ENCODE results near the gene USHBP1.
A peak's percentile ranks its signal among the peaks of the same experiment; 100 is the strongest.

USHBP1 gene

DNA sequence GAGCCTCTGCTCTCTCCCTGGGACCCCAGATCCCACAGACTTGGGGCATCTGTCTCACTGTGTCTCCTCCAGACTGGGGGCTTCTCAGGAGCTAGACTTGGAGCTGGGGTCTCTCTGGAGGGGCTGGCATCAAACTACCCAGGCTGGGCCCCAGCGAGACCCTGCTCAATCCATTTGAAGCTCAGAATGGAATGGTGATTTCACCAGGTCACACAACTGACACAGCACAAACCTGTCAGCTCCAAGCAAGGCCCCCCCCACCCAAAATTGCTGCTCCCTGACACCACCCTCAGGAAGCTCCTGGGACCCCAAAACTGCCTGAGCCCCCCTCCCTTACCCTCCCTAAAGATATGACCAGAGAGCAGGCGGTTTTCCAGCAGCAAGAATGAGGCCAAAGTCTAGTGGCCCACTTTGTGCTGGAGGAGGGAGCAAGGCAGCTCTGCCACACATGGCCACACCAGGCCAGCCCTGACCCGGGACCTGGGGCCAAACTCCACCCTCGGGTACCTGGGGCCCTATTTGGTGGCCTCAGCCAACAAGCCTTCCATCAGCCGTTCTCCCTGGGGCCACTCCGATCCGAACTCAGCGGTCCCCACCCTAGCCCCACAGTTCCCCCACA lies 21.2 kb downstream of the USHBP1 start:
- no peaks in the 10 kb centered on the region for H3K9me3 ChIP-seq
- no peak for DNase-seq
- H3K4me1 ChIP-seq, result peaks cover 11% of the 10 kb centered on the region
- H3K4me3 ChIP-seq (ENCODE audit: low read depth, low read length), result peak overlapping the region; percentile 90
- TF ChIP-seq, protein P1, sequence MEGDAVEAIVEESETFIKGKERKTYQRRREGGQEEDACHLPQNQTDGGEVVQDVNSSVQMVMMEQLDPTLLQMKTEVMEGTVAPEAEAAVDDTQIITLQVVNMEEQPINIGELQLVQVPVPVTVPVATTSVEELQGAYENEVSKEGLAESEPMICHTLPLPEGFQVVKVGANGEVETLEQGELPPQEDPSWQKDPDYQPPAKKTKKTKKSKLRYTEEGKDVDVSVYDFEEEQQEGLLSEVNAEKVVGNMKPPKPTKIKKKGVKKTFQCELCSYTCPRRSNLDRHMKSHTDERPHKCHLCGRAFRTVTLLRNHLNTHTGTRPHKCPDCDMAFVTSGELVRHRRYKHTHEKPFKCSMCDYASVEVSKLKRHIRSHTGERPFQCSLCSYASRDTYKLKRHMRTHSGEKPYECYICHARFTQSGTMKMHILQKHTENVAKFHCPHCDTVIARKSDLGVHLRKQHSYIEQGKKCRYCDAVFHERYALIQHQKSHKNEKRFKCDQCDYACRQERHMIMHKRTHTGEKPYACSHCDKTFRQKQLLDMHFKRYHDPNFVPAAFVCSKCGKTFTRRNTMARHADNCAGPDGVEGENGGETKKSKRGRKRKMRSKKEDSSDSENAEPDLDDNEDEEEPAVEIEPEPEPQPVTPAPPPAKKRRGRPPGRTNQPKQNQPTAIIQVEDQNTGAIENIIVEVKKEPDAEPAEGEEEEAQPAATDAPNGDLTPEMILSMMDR (IDR thresholded peaks at IDR 0.05; ENCODE audit: low read depth, low read length), result no peak
- peaks cover 19% of the 10 kb centered on the region for H3K36me3 ChIP-seq
- no peaks in the 10 kb centered on the region for H3K27me3 ChIP-seq

DNA sequence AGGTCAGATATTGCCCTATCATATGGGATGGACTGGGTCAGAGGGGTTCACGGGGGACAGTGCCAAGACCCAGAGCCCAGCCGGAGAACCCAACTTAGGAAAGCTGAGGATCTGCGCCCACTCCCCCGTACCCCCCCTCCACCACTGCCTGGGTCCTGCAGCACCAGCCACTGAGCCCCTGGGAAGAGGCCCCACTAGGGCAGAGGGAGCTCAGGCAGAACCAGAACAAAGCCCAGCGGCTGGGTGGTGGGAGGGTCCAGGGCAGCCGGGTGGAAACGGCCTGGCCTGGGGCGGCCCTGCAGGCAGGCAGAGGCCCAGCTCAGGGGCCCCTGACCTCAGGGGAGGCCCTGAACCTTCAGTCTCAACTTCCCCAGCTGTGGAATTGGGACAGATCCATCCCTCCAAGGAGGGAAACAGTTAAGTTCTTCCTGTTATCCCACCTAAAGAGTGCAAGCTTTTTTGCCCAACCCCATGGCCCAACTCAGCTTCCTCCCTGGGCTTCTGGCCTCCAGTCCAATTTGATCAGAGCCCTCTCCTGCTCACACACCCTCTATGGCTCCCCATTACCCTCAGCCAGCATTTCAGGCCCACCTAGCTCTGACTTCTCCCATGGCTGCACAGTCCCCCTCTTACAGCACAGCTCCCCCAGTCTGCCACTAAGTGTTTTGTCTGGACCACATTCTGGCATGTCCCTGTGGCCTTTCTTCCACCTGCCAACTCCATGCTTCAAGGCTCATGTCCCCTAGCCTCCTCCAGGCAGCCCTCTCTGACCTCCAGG lies 21.9 kb downstream of the USHBP1 start:
- H3K4me3 ChIP-seq (ENCODE audit: low read depth, low read length), result peak overlapping the region; percentile 90; the same call in 1 of the 2 replicates
- peaks cover 11% of the 10 kb centered on the region for H3K4me1 ChIP-seq

DNA sequence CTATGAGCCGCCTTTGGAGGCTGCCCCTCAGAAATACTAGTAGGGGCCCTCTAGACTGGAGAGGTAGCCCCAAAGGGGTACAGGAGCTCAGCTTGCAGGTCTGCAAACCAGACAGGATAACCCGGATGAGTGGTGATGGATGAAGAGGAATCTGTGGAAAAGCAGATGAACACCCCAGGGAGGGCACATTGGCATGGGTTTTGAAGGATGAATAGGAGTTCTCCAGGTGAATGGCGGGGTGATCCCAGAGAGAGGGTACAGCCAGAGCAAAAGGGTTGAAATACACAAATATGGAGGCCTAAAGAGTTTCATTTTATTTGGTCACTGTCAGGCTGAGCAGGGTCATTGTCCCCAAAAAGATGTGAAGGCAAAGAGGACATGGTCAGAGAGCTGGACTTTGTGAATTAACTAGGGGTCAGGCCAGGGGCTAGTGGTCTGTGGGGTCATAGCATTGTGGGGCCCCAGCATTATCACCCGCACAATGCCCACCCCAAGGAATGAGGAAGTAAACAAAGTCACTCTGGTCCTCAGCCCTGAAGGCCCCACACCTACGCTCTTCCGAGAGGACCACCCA lies 23.6 kb downstream of the USHBP1 start:
- H3K9me3 ChIP-seq, result no peaks in the 10 kb centered on the region
- H3K4me3 ChIP-seq (ENCODE audit: low read depth, low read length), result no peak overlapping the region
- H3K36me3 ChIP-seq, result peaks cover 30% of the 10 kb centered on the region
- no peak for DNase-seq
- peaks cover 6% of the 10 kb centered on the region; the same call in 1 of the 2 replicates for H3K4me1 ChIP-seq
- TF ChIP-seq, protein P1 (IDR thresholded peaks at IDR 0.05; ENCODE audit: low read depth, low read length), result no peak
- no peaks in the 10 kb centered on the region for H3K27me3 ChIP-seq

More for the DNA sequence above, 21.9 kb downstream of the USHBP1 start:
- no peaks in the 10 kb centered on the region for H3K9me3 ChIP-seq
- no peaks in the 10 kb centered on the region for H3K27me3 ChIP-seq
- TF ChIP-seq, protein P1 (IDR thresholded peaks at IDR 0.05; ENCODE audit: low read depth, low read length), result peak; percentile 7; the same call in 1 of the 2 replicates
- H3K36me3 ChIP-seq, result peaks cover 26% of the 10 kb centered on the region
- DNase-seq, result no peak

DNA sequence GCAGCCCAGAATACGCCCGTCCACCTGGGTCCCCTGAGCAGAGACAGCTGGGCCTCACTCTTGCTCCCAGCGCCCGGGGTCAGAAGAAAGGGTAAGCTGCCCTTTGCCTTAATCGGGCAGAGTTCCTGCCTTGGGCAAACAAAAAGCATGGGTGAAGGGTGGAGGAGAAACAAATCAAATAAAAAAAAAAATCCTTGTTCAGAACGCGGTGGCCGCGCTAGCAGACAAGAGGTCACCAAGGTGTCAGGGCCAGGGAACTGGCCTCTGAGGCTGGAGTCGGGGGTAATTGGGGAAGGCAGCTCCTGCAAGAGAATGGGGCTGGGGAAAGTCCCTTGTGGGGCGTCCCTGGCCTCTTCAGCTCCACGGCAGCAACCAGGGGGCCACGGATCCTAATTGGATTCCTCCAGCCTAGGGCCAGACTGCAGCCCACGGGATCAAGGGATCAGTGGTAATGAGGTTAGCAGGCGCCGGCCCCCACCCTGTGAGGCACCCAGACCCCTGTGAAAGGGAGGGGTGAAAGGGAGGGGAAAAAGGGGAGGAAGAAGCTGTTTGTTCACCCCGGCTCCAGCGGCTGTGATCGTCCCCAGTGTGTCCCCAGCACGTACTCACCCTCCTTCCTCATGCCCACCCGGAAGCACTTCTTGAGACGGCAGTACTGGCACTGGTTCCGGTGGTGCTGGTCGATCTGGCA lies 24.3 kb downstream of the USHBP1 start:
- no peaks in the 10 kb centered on the region for H3K27me3 ChIP-seq
- H3K9me3 ChIP-seq, result no peaks in the 10 kb centered on the region
- no peak for DNase-seq
- peaks cover 31% of the 10 kb centered on the region for H3K36me3 ChIP-seq
- H3K4me3 ChIP-seq (ENCODE audit: low read depth, low read length), result no peak overlapping the region
- peaks cover 6% of the 10 kb centered on the region; the same call in 1 of the 2 replicates for H3K4me1 ChIP-seq
- TF ChIP-seq, protein P1 (IDR thresholded peaks at IDR 0.05; ENCODE audit: low read depth, low read length), result no peak

DNA sequence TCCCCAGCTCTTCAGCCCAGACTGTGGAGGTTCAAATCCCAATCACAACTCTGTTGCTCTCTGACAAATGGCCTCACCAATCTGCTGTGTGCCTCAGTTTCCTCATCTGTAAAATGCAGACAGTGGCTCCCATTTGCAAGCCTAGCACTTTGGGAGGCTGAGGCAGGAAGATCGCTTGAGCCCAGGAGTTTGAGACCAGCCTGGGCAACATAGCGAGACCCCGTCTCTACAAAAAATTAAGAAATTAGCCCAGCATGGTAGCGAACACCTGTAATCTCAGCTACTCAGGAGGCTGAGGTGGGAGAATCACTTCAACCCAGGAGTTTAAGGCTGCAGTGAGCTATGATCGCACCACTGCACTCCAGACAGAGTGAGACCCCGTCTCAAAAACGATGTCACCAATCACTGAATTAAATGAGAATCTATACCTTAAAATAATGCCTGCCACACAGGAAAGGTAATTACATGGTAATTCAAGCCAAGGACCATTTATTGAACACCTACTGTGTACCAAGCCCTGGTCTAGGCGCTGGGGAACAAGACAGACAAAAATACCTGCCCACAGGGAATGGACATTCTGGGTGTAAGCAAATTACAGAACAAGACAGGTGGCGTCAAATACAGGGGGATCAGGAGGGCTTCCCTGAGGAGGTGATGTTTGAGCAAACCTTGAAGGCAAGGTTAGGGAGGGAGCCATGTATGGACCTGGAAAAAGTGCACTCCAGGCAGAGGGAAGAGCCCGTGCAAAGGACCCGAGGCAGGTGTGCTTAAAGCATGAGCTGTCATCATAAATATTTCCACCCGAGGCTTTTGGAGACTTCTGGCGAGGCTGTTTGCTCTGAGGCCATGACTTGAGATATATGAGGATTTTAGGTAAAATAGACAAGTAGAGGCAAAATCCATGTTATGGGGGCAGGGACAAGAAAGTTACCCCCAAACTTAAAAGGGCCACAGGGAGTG lies 26.5 kb downstream of the USHBP1 start:
- Histone ChIP-seq H3K36me3 (peaks cover 48% of the 10 kb centered on the region), H3K27me3 (no peaks in the 10 kb centered on the region), H3K4me3 (ENCODE audit: low read depth, low read length) (no peak overlapping the region), H3K9me3 (no peaks in the 10 kb centered on the region), H3K4me1 (peaks cover 10% of the 10 kb centered on the region)
- no peak for DNase-seq
- TF ChIP-seq, protein P1 (IDR thresholded peaks at IDR 0.05; ENCODE audit: low read depth, low read length), result no peak

All from BE2C (cell line).